LNCAP (cell line): Measurements from ENCODE around the gene HOXA4.

Source experiments
- TF ChIP-seq, protein P1 (sequence below): fragments of 450-650 bp; IDR thresholded peaks from 2 replicates; pipeline ENCODE4 v1.5.1; 2017; ENCODE audit warnings: mild to moderate bottlenecking

The HOXA4 gene

DNA sequence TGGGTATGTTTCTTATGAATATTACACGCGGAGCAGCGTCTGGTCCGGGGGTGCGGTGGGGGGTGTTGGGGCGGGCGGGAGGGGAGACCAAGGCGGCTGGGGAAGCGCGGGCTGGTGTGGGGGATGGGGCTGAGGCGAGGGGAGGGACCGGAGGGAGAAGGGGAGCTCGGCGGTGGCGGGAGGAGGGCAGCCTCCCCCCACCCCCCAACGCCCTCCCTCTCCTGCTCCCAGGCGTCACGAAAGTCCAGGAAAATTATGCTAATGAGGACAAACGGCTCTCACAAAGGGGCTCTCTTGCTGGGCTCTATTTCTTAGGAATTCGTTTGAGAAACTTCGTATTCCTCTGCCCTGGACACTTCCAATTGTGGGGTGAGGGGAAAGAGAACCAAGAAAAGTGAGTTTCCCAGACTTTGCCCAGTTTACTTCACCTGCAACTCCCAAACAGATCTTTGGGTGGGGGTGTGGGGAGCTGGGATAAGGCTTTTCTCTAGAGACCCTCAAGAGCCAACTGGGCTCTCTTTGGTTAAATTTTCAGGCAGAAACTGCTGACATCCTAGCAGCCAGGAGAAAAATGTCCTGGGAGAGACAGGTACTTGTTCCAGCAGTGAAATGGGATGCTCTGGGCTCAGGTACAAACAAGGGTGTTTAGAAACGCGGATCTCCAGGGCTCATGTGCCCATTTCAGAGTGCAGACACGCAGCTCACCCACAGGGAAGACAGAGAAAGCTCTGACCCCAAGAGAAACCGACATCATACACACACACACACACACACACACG lies 16.4 kb downstream of the HOXA4 start:
- TF ChIP-seq, protein P1, sequence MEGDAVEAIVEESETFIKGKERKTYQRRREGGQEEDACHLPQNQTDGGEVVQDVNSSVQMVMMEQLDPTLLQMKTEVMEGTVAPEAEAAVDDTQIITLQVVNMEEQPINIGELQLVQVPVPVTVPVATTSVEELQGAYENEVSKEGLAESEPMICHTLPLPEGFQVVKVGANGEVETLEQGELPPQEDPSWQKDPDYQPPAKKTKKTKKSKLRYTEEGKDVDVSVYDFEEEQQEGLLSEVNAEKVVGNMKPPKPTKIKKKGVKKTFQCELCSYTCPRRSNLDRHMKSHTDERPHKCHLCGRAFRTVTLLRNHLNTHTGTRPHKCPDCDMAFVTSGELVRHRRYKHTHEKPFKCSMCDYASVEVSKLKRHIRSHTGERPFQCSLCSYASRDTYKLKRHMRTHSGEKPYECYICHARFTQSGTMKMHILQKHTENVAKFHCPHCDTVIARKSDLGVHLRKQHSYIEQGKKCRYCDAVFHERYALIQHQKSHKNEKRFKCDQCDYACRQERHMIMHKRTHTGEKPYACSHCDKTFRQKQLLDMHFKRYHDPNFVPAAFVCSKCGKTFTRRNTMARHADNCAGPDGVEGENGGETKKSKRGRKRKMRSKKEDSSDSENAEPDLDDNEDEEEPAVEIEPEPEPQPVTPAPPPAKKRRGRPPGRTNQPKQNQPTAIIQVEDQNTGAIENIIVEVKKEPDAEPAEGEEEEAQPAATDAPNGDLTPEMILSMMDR, result no peak

DNA sequence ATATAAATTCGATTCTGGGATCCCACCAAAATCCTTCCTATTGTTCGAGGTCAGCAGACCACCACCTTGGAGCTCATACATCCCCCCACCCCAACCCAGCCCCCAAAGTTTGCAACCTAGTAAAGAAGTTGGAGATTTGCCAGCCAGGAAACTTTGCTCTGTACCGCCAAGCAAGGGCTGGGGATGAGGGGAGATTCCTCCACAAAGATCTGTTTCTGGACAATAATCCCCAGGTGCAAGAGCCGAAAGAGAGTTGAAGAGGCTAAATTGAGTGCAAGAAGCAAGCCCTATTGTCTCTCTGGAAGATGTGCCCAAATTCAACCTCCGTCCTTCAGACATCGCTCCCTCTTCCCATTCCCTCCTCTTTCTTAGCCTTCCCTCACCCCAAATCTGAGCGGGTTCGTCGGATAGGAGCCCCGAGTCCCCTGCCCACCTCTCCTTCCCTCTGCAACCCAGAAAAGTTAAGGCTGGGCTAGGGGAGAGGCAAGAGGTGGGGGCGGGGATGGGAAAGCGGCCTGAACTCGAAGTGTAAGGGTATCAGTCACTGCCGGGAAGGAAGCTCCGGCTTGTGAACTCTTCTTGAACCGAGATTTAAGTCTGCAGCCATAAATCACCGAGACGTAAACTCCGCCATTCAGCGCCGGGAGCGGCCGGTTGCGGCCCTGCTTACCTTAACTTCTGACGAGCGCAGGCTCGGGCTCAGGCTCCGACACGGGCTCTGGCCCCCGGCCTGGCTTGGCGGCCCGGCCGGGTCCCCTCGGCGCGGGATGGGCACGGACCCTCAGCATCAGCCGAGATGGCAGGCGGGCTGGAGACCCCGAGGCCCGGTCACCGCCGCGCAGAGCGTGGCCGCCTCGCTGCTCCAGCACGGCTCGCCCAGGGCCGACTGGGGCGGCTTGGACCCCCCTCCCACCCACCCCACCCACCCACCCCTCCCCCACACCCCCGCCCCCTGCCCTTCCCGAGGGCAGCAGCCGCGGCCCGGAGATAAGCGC lies 17.3 kb downstream of the HOXA4 start:
- TF ChIP-seq, protein P1, result no peak

DNA sequence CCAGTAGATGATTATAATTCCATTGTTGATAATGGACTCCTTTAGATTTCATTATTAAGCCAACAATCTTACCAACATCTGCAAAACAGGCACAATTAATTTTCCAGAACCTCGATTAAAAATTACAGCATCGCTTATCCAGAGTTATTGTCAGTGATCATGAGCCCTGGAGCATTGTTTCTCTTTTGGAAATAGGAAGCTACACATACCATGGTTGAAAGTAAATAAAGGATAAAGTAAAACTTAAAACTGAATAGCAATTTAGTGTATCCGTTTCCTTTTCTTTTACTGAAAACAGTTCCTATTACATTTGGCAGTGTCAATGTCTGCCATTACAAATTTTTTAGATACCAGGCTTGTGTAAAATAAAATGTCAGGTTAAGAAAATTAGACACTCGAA lies 18.2 kb downstream of the HOXA4 start:
- TF ChIP-seq, protein P1, result no peak

DNA sequence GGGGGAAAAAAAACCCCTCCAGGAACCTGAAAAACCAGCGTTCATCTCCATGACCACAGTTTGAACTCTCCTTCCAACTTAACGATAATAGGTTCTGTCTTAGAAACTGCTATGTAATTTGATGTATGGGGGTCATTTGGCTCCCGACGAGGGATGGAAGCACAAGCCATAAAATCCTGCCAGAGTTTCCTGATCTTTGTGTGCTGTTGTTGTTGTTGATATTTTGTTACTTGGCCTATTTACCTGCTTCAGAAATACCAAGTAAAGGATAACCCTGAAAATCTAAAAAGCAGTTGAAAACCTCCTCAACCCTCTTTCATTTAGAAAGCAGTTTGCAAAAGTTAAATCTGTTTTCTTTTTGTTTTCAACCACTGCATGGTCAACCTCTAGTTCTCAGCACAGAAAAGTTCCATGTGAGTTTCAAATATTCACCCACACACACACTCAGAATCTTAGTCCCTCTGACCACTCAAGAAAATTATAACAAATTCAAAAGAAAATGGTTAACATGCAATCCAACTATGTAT lies 18.7 kb downstream of the HOXA4 start:
- TF ChIP-seq, protein P1, result no peak

DNA sequence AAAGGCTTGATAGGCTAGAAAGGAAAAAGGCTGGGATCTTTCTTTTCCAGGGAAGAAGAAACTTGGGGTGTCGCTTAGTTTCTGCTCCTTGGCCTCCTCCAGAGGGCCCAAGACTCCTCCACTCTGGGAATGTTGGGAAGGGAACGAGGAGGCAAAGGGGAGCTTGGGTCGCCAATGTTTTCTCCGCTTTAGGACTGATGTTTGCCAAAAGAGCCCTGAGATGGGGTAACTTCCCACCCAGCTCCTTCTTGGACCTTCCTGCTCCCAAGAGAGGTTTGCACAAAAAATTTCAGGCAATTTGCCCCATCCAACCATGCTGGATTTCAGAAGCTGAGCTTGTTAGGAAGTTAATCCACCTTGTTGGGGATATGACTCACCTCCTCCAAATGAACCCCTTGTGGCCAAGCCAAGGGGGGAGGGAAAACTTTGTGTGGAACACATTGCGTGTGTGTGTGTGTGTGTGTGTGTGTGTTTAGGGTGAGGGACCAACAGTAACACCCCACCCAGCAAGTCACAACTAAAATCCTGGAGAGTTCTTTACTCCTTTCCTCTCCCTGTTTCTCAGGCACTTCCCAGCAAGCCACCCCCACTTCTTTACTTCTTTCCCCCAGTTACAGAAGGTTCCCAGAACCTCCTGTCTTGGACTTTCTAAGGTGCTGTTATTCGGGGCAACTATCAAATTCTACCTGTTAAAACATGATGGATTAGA lies 19.4 kb downstream of the HOXA4 start:
- TF ChIP-seq, protein P1, result no peak

DNA sequence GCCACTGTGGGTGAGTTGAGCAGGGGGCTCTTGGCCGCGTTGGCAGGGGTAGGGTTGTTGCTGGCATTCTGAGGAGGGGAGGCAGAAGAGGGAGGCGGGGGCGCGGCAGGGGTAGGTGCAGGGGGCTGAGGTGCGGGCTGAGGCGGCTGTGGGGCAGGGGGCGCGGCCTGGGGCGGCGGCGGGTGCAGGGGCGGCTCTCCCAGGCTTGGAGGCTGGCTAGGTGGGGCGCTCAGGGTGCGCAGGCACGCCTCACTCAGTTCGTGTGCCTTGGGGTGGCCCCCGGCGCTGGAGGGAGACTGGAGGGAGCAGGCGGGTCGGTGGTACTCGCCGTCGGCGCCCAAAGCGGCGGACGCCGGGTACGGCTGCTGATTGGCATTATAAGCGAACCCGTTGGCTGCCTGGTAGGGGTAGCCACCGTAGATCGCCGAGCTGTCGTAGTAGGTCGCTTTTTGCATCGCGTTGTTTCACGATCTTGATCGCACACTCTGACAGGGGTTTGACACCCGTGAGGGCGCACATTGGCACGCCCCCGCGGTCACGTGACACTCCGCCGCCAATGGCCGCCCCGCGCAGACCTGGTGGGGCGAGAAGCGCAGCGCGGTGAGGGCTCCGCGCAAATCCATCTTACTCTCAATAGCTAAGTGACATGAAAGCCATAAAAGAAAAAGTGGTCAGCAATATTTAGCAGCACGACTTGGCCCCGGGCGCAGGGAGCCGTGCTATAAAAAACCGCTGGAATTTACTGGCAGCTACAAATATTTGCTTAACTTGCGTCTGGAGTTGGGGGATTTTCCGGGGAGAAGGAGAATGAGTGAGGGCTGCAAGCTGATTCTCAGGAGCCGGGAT lies 20.1 kb downstream of the HOXA4 start:
- TF ChIP-seq, protein P1, result no peak
